Glomerular endothelial cell (primary cell): Measurements from ENCODE around the gene PATZ1. TPM values are rescaled to one million over a fixed set of nuclear protein-coding genes. Genes with fewer than 3 reads are reported as not detected.

Experiments used
- DNase-seq: peaks from one replicate; pipeline ENCODE4 v3.0.0-alpha.2; 2011; ENCODE audit warnings: low read depth, low spot score; ENCODE audit errors: extremely low read depth
- total RNA-seq: library from RNA; depleted of rRNA; stranded (reverse); fragments of >200 nt; gene quantifications from 2 replicates; pipeline ENCODE4 v1.2.3, GENCODE V29; 2015

Gene PATZ1
- total RNA-seq, 1 donor from 2014 or later = 20.4 TPM

- DNase-seq = no peak
Observed at GRCh38 chr22:31284281-31285155, 61.6 kb downstream of the PATZ1 start.

DNA sequence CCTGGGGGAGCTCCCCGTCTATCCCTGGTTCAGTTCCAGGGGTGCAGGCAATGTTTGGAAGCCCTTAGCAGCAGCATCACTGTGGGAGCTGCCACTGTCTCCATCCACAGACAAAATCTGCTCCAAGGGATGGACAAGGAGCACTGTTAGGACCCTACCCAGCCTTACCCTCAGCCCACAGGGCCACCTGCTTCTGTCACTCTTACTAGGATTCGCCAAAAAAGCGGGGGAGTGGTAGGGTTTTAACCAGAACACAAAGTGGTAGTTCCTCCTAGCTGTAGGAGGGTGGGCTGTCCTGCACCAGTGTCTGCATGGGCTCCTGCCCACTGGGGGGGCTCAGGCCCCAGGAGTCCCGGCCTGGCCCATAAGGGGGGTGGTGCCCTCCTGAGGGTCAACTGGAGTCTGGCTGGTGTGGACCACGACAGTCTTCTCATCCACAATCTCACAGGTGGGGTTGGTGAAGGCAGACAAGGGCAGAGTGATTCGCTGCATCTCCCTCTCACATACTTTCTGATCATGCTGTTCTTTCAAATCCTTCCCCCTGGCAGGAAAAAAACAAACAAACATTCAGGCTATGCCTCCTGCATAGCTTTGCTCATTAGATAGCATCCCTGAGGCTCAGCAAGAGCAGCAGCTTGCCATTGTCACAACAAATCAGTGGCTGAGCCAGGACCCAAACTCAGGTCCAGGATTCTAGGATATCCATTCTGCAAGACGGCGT is 63.2 kb downstream of the PATZ1 start:
- no peak for DNase-seq

DNA sequence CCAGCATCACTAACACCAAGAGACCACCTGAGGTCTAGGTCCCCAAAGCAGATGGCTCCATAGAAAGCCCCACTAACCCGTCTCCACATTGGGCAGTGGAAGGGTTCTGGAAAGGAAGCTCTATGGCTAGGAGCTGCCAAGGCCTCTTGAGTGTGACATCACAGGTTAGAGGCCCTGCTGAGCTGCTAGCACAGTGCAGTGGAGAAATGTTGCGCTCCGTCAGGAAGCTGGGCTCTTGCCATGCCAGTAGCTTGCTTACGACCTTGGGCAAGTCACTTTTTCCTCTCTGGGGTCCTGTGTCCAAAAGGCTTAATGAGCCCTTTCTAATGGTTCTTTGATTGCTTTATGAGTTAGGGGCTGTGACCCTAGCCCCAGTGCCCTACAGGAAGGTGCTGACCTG is 64.4 kb downstream of the PATZ1 start:
- DNase-seq = no peak

DNA sequence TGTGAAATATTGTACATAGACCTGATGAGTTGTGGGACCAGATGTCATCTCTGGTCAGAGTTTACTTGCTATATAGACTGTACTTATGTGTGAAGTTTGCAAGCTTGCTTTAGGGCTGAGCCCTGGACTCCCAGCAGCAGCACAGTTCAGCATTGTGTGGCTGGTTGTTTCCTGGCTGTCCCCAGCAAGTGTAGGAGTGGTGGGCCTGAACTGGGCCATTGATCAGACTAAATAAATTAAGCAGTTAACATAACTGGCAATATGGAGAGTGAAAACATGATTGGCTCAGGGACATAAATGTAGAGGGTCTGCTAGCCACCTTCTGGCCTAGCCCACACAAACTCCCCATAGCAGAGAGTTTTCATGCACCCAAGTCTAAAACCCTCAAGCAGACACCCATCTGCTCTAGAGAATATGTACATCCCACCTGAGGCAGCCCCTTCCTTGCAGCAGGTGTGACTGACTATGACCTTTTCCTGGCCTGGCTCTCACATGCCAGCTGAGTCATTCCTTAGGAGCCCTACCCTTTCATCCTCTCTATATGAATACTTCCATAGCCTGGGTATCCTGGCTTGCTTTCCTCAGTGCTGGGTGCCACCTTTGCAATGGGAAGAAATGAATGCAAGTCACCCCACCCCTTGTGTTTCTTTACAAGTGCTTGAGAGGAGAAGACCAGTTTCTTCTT is 66.2 kb downstream of the PATZ1 start:
- DNase-seq = no peak

GRCh38 chr22:31279327-31279669 is 66.8 kb downstream of the PATZ1 start:
- no peak for DNase-seq

DNA sequence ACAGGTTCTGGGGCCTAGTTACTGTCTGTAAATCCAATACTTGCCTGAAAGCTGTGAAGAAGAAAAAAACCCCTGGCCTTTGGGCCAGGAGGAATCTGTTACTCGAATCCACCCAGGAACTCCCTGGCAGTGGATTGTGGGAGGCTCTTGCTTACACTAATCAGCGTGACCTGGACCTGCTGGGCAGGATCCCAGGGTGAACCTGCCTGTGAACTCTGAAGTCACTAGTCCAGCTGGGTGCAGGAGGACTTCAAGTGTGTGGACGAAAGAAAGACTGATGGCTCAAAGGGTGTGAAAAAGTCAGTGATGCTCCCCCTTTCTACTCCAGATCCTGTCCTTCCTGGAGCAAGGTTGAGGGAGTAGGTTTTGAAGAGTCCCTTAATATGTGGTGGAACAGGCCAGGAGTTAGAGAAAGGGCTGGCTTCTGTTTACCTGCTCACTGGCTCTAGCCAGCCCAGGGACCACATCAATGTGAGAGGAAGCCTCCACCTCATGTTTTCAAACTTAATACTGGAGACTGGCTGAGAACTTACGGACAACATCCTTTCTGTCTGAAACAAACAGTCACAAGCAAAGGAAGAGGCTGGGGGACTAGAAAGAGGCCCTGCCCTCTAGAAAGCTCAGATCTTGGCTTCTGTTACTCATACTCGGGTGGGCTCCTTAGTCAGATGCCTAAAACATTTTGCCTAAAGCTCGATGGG is 67.4 kb downstream of the PATZ1 start:
- no peak for DNase-seq

GRCh38 chr22:31278151-31278621 is 68.0 kb downstream of the PATZ1 start:
- DNase-seq = no peak

- DNase-seq = no peak
Observed at GRCh38 chr22:31277741-31278140, 68.4 kb downstream of the PATZ1 start.

DNA sequence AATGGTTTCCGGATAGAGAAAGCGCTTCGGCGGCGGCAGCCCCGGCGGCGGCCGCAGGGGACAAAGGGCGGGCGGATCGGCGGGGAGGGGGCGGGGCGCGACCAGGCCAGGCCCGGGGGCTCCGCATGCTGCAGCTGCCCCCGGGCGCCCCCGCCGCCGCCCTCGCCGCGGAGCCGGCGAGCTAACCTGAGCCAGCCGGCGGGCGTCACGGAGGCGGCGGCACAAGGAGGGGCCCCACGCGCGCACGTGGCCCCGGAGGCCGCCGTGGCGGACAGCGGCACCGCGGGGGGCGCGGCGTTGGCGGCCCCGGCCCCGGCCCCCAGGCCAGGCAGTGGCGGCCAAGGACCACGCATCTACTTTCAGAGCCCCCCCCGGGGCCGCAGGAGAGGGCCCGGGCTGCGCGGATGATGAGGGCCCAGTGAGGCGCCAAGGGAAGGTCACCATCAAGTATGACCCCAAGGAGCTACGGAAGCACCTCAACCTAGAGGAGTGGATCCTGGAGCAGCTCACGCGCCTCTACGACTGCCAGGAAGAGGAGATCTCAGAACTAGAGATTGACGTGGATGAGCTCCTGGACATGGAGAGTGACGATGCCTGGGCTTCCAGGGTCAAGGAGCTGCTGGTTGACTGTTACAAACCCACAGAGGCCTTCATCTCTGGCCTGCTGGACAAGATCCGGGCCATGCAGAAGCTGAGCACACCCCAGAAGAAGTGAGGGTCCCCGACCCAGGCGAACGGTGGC is 69.5 kb downstream of the PATZ1 start:
- DNase-seq = no peak

Other genes starting within 250 kb of the PATZ1 start
- 120 and 175 TPM in 2 replicates for gene SELENOM, start 238.8 kb downstream of the PATZ1 start, total RNA-seq
- 0.35 and 2.1 TPM in 2 replicates for gene INPP5J, start 223.4 kb downstream of the PATZ1 start, total RNA-seq
- not detected in 2 replicates for gene PLA2G3, start 205.8 kb downstream of the PATZ1 start, total RNA-seq
- 24.1 and 28.4 TPM in 2 replicates for gene RNF185, start 186.2 kb downstream of the PATZ1 start, total RNA-seq
- gene LIMK2, start 134.0 kb downstream of the PATZ1 start, total RNA-seq = 71.2 and 108 TPM in 2 replicates
- gene PIK3IP1, start 53.9 kb downstream of the PATZ1 start, total RNA-seq = 21.9 and 26.5 TPM in 2 replicates
- 54.5 and 62.6 TPM in 2 replicates for gene DRG1, start 53.3 kb upstream of the PATZ1 start, total RNA-seq
- 11.3 and 32.0 TPM in 2 replicates for gene EIF4ENIF1, start 143.5 kb upstream of the PATZ1 start, total RNA-seq
- 16.5 and 19.8 TPM in 2 replicates for gene SFI1, start 150.2 kb upstream of the PATZ1 start, total RNA-seq